HG02981 (cell line): Measurements from ENCODE around the gene DAGLB.

Experiments
- ATAC-seq: cut with Tn5 transposase; IDR thresholded peaks from one replicate; pipeline ENCODE4 v1.9.1; 2021; ENCODE audit warnings: mild to moderate bottlenecking, moderate library complexity; ENCODE audit not compliant: unreplicated experiment

Gene DAGLB

GRCh38 chr7:6433784-6434615 lies 13.8 kb downstream of the DAGLB start:
- ATAC-seq = no peak

- no peak for ATAC-seq
These were observed 15.0 kb downstream of the DAGLB start for GRCh38 chr7:6432781-6433180.

- ATAC-seq = no peak
These were observed 16.8 kb downstream of the DAGLB start for GRCh38 chr7:6430974-6431373.

GRCh38 chr7:6430271-6430940 lies 17.3 kb downstream of the DAGLB start:
- ATAC-seq = no peak

- no peak for ATAC-seq
These were observed 21.8 kb downstream of the DAGLB start for GRCh38 chr7:6425948-6426347.

DNA sequence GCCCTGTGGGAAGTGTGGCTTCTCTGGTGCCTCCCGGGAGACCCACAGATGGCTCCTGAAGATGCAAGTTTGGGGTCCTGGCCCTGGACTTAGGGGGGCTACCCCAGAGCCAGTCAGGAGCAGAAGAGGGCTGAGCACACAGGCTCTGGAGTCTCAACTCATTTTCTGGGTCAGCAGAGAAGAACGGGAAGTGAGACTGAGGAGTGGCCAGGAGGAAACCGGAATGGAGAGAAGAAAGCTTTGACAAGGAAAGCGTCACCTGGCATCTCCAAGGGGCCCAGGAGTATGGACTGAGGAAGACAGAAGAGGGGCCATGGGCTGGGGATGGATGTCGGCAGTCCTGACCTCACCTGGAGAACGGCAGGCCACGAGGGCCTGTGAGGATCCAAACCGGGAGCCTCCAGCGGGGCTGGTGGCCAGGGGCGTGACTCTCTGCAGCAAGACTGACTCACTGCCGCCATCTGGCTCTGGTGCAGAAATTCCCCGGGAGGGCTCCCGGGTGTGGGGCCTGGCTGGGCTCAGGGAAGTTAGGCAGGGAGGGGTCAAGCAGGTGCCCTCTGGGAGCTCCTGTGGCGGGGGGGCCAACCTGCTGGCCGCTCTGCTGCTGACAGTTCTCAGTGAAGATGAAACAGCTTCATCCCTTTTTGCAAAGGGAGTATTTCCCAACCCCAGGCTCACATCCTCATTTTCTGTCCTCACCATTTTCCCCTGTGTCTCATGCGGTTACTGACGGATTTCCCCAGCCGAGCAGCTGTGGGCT lies 23.6 kb downstream of the DAGLB start:
- no peak for ATAC-seq

DNA sequence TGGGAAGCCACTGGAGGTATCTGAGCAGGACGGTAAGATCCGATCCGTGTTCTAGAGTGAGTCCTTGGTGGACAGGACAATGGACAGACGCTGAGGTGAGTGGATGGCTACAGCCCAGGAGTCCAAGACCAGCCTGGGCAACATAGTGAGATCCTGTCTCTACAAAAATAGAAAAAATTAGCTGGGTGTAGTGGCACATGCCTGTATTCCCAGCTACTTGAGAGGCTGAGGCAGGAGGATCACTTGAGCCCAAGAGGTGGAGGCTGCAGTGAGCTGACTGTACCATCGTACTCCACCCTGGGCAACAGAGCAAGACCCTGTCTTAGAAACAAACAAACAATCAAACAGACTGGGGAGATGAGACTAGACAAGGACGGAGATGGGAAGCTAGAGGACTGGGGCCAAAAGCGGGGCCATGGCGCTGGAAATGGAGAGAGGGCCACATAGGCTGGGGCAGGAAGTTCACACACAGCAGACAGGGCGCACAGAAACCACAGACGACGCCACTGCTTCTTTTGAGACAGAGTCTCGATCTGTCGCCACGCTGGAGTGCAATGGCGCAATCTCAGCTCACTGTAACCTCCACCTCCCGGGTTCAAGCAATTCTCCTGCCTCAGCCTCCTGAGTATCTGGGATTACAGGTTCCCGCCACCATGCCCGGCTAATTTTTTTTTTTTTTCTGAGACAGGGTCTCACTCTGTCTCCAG lies 24.7 kb downstream of the DAGLB start:
- no peak for ATAC-seq

DNA sequence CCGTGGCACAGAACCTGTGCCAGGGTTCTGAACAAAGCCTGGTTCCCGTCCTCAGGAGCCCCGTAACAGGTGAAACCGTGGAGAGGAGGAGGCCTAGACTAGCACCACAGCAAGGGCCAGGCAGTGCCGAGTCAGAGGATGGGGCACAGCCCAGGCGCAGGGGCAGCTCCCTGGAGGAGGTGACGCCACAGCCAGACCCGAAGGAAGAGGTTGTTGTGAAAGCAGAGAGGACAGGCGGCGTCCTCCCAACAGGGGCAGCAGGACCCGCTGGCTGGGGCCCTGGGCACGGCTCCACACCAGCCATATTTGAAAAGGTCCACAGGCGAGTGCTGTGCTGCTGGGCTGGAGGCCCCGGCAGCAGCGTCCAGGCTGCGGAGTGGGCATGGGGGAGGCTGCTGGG lies 25.7 kb downstream of the DAGLB start:
- no peak for ATAC-seq

DNA sequence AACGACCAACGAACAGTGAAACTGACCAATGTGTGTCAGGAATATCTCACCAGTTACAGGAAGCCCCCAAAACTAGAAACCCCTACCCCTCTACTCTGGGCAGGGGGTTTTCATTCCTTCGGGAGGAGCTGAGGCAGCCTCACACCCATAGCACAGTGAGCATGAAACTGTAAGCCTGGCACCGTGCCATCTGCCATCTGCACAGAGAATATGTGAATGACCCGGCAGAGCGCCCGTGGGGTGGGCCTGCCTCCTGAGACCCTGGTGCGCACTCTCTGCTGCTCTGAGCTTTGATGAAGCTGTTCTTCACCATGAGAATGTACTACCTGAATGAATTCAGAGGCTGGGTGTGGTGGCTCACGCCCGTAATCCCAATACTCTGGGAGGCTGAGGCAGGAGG lies 27.1 kb downstream of the DAGLB start:
- ATAC-seq = no peak

GRCh38 chr7:6419310-6419773 lies 28.4 kb downstream of the DAGLB start:
- ATAC-seq = no peak

GRCh38 chr7:6417408-6417807 lies 30.3 kb downstream of the DAGLB start:
- ATAC-seq = no peak

- ATAC-seq = no peak
These were observed 31.1 kb downstream of the DAGLB start for GRCh38 chr7:6416516-6417145.

DNA sequence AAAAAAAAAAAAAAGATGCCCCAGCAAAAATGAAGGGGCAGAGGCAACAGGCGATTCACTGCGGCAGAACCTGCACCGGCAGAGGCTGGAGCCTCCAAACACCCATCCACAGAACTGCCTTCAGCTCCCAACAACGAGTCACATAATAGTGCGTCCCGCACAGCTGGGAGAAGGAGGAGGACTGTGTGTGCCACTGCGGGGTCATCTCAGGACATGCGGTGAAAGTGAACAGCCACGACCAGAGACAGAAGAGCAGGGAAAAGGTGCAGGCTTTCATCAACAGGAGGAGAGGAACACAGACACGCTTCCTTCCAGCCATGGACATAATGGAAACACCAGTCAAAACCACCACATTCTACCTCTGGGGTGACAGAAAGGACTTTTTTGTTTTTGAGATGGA lies 34.1 kb downstream of the DAGLB start:
- no peak for ATAC-seq

GRCh38 chr7:6409944-6410693 lies 37.6 kb downstream of the DAGLB start:
- ATAC-seq = no peak

- no peak for ATAC-seq
These were observed 38.7 kb downstream of the DAGLB start for GRCh38 chr7:6409091-6409490.

- ATAC-seq = no peak
These were observed 40.3 kb downstream of the DAGLB start for GRCh38 chr7:6407434-6407833.

DNA sequence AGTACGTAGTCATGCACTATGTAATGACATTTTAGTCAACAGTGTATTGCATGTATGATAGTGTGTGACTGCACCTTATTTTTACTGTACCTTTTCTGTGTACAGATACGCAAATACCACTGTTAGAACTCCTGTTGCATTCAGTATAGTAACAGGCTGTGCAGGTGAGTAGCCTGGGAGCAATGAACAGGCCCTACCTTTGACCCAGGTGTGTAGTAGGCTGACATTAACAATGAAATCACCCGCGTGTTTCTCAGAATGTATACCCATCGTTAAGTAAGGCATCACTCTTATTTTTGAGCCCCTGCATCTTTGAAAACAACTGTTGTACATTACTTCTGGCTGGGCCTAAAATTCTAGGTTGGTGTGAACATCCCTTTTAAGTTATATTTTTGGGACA lies 41.6 kb downstream of the DAGLB start:
- ATAC-seq = no peak

- ATAC-seq = no peak
These were observed 43.8 kb downstream of the DAGLB start for GRCh38 chr7:6403907-6404306.

DNA sequence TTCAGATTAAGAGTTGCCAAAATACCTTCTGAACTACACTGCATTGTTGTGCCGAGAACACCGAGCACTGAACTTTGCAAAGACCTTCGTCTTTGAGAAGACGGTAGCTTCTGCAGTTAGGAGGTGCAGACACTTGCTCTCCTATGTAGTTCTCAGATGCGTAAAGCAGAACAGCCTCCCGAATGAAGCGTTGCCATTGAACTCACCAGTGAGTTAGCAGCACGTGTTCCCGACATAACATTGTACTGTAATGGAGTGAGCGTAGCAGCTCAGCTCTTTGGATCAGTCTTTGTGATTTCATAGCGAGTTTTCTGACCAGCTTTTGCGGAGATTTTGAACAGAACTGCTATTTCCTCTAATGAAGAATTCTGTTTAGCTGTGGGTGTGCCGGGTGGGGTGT lies 45.0 kb downstream of the DAGLB start:
- ATAC-seq = no peak

GRCh38 chr7:6402041-6402440 lies 45.7 kb downstream of the DAGLB start:
- ATAC-seq = no peak
